ENCODE results near the gene ARL10. TPM values are rescaled to one million over a fixed set of nuclear protein-coding genes. Genes with fewer than 3 reads are reported as not detected.

The ARL10 gene
- total RNA-seq, 4 donors from 2014 or later = 1.1 to 4.9 (median 2.6) TPM

DNA sequence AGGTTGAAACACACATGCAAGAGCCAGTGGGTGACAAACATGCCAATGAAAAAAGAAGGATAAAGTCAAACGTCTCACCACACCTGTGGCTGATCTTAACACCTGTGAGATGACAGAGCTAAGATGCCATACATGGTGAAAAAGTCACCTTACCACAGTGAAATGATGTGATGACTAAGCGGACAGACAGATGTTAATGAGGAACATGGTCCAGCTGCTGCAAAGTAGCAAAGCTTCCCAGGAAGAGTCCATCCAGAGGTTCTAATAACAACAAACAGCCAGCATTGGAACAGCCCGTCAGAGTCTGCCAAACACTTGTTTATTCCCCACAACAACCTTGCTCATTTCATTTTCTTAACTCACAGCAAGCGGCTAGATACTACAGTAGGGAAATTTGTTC is 5.6 kb upstream of the ARL10 start:
- H3K27ac ChIP-seq = no peak overlapping the region
- in situ Hi-C loops (cut with MboI; ENCODE audit: low pct_ligation_motif_present in 1 of 4, low pct_unique_long_range_greater_than_20kb in 1 of 4, low sequenced_read_pairs in 3 of 4) (no loop called here), intact Hi-C loops (cut with DNase I; ENCODE audit: low total_unique reads) (no loop called here)
- H3K36me3 ChIP-seq = peaks cover 0 to 19% (median 7%) of the 10 kb centered on the region in 4 donors
- no peak overlapping the region for H3K4me3 ChIP-seq
- peaks cover 0 to 25% (median 11%) of the 10 kb centered on the region in 4 donors for H3K4me1 ChIP-seq
- no peak for DNase-seq
- no peak for TF ChIP-seq EP300 (IDR thresholded peaks at IDR 0.05; ENCODE audit: low read depth)
- TF ChIP-seq POLR2A (IDR thresholded peaks at IDR 0.05) = no peak
- TF ChIP-seq CTCF (IDR thresholded peaks at IDR 0.05) = no peak
- no peak for TF ChIP-seq POLR2AphosphoS5 (IDR thresholded peaks at IDR 0.05)
- 64 to 67% methylated on average over 4 of the region's 4 CpGs for WGBS, 2 donors (ENCODE audit: low coverage in 1 of 2)
- H3K9me3 ChIP-seq = no peaks in the 10 kb centered on the region
- H3K27me3 ChIP-seq = peaks cover 6% of the 10 kb centered on the region

DNA sequence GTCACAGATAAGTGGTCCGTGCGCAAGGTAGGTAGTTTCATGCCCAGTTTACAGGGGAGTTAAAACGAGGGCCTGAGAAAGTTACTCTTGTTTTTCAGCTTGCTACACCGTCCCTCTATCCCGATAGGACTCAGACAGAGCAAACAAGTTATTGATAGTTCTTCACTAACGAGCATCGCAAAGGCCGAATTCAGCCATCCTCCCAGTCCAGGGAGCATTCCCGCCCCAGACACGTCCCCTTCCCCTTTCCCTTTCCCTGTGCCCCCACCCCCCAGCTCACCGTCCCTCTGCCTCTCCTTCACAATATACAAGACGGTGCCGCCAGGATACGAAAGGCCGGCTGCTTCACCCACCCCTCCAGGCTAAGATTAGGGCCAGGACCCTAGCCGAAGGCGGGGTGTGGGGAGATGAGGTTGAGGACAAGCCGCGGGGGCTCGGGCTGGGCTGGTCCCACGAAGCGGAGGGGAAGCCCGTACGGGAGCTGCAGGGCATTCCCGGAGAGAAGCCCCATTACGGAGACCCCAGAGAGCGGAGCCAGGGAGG is 4.3 kb upstream of the ARL10 start:
- Histone ChIP-seq H3K27ac (peak overlapping the region; percentile 82 to 88 (median 86)), H3K4me1 (peaks cover 0 to 33% (median 20%) of the 10 kb centered on the region in 4 donors), H3K9me3 (no peaks in the 10 kb centered on the region), H3K27me3 (peaks cover 16% of the 10 kb centered on the region), H3K4me3 (peak overlapping the region; percentile 75 to 96 (median 84)), H3K36me3 (peaks cover 0 to 11% (median 3%) of the 10 kb centered on the region in 4 donors)
- 1 to 2% methylated on average over 9 to 26 of the region's 27 CpGs for WGBS, 2 donors (ENCODE audit: low coverage in 1 of 2)
- no peak for TF ChIP-seq CTCF (IDR thresholded peaks at IDR 0.05)
- TF ChIP-seq POLR2AphosphoS5 (IDR thresholded peaks at IDR 0.05) = no peak
- no peak for TF ChIP-seq EP300 (IDR thresholded peaks at IDR 0.05; ENCODE audit: low read depth)
- TF ChIP-seq POLR2A (IDR thresholded peaks at IDR 0.05) = no peak
- peak; percentile 26 for DNase-seq
- in situ Hi-C loops (cut with MboI; ENCODE audit: low pct_ligation_motif_present in 1 of 4, low pct_unique_long_range_greater_than_20kb in 1 of 4, low sequenced_read_pairs in 3 of 4) = no loop called here
- intact Hi-C loops (cut with DNase I; ENCODE audit: low total_unique reads) = no loop called here

GRCh38 chr5:176361437-176362232 is 3.7 kb upstream of the ARL10 start, which contains the start of gene KIAA1191:
Gene KIAA1191 (minus strand): TSS chr5:176361764. CDS start chr5:176359508, 2,256 bp downstream.
- Histone ChIP-seq H3K27me3 (peaks cover 16% of the 10 kb centered on the region), H3K36me3 (peaks cover 0 to 9% (median 3%) of the 10 kb centered on the region in 4 donors), H3K4me3 (peak within 1 kb of the TSS; percentile 75 to 96 (median 84)), H3K27ac (peak within 1 kb of the TSS; percentile 82 to 88 (median 86)), H3K4me1 (peaks cover 0 to 34% (median 21%) of the 10 kb centered on the region in 4 donors), H3K9me3 (no peaks in the 10 kb centered on the region)
- in situ Hi-C loops (cut with MboI; ENCODE audit: low pct_ligation_motif_present in 1 of 4, low pct_unique_long_range_greater_than_20kb in 1 of 4, low sequenced_read_pairs in 3 of 4) = no loop called here
- intact Hi-C loops (cut with DNase I; ENCODE audit: low total_unique reads) = no loop called here
- DNase-seq = peak; percentile 96
- WGBS, 2 donors (ENCODE audit: low coverage in 1 of 2) = 2% methylated on average over 51 of the region's 56 CpGs; no CpG with 5 or more reads in 1 of the 2 donors
- TF ChIP-seq POLR2A (IDR thresholded peaks at IDR 0.05) = peak; percentile 89
- no peak for TF ChIP-seq EP300 (IDR thresholded peaks at IDR 0.05; ENCODE audit: low read depth)
- TF ChIP-seq CTCF (IDR thresholded peaks at IDR 0.05) = peak in 2 of 5 experiments; percentile 6 to 25
- TF ChIP-seq POLR2AphosphoS5 (IDR thresholded peaks at IDR 0.05) = peak; percentile 96 to 97 (median 97)

DNA sequence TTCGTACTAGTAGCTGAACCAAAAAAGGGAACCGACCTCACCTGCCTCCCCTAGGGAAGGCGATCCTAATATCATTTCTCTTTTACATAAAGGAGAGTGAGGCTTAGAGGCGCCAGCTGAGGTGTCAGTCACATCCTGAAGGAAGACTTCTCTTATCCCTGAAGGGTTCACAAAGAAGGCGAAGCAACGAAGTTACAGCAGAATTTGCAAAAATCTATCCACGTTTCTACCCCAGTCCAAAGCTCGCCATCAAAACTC is 3.1 kb upstream of the ARL10 start:
- 60 to 62% methylated on average over 1 to 8 of the region's 8 CpGs for WGBS, 2 donors (ENCODE audit: low coverage in 1 of 2)
- intact Hi-C loops (cut with DNase I; ENCODE audit: low total_unique reads) = no loop called here
- TF ChIP-seq EP300 (IDR thresholded peaks at IDR 0.05; ENCODE audit: low read depth) (no peak), POLR2AphosphoS5 (IDR thresholded peaks at IDR 0.05) (no peak), CTCF (IDR thresholded peaks at IDR 0.05) (no peak), POLR2A (IDR thresholded peaks at IDR 0.05) (no peak)
- peaks cover 16% of the 10 kb centered on the region for H3K27me3 ChIP-seq
- H3K27ac ChIP-seq = peak overlapping the region; percentile 82 to 88 (median 86)
- peaks cover 0 to 34% (median 21%) of the 10 kb centered on the region in 4 donors for H3K4me1 ChIP-seq
- peak overlapping the region; percentile 6 to 96 (median 82) for H3K4me3 ChIP-seq
- peaks cover 0 to 3% (median 0%) of the 10 kb centered on the region in 4 donors for H3K36me3 ChIP-seq
- in situ Hi-C loops (cut with MboI; ENCODE audit: low pct_ligation_motif_present in 1 of 4, low pct_unique_long_range_greater_than_20kb in 1 of 4, low sequenced_read_pairs in 3 of 4) = no loop called here
- no peak for DNase-seq
- no peaks in the 10 kb centered on the region for H3K9me3 ChIP-seq
